Lower leg skin (tissue), 3 donors: ENCODE measurements around the gene ZNHIT1.

Experiments used
- CTCF ChIP-seq, 3 donors: fragments of 450-650 bp; IDR thresholded peaks; one replicate each; pipeline ENCODE4 v1.5.1; 2016; ENCODE audit warnings: antibody characterized with exemption in 3 of 3, mild to moderate bottlenecking in 3 of 3, moderate library complexity in 2 of 3
- POLR2A ChIP-seq, 2 donors: fragments of 450-650 bp; IDR thresholded peaks; one replicate each; pipeline ENCODE4 v1.6.1; 2016 to 2017; ENCODE audit warnings: antibody characterized with exemption in 2 of 2, mild to moderate bottlenecking in 1 of 2, moderate library complexity in 1 of 2

- TF ChIP-seq CTCF (IDR thresholded peaks at IDR 0.05) (no peak), POLR2A (IDR thresholded peaks at IDR 0.05) (no peak)
Measured at GRCh38 chr7:101168412-101169049, 49.4 kb upstream of the ZNHIT1 start.
